HCT116 (cell line): ENCODE measurements around the gene MUC4. TPM values are rescaled to one million over a fixed set of nuclear protein-coding genes. Genes with fewer than 3 reads are reported as not detected.

Source experiments
- ATAC-seq: fragments of 200-7000 bp; cut with Tn5 transposase; 2 replicates; pipeline ENCODE4 v1.9.1; 2020; ENCODE audit warnings: mild to moderate bottlenecking, moderate library complexity
- BruUV-seq: library from RNA; stranded (reverse); fragments of 400-500 nt; replicated peaks from 2 replicates; lab custom pipeline; 2021; lab: Mats Ljungman, UMichigan
- CTCF ChIA-PET: fragments of 300-600 bp; sonication (Branson Sonifier 250); formaldehyde crosslinking; loops from one replicate; lab custom pipeline; 2021; ENCODE audit warnings: antibody characterized with exemption; lab: Charles Lee
- POLR2A ChIA-PET: fragments of 300-600, 350-600 bp; sonication (Branson Sonifier 250); formaldehyde crosslinking; loops from one replicate; lab custom pipeline; 2021; ENCODE audit warnings: antibody characterized with exemption; lab: Charles Lee
- RAD21 ChIA-PET, 2 experiments: fragments of 300-600 bp; sonication (Branson Sonifier 250); formaldehyde crosslinking; loops; one replicate each; lab custom pipeline; 2023; ENCODE audit warnings: low total read pairs in 2 of 2; ENCODE audit not compliant: uncharacterized antibody in 2 of 2, unreplicated experiment in 2 of 2, low non-redundant PET in 1 of 2; lab: Charles Lee
- DNase-seq: peaks from one replicate; pipeline ENCODE4 v3.0.0-alpha.2; 2010; ENCODE audit warnings: low read depth, low spot score
- H2AFZ ChIP-seq: fragments of 200-600 bp; shearing (Covaris generic), sonication (generic); 2 replicates; pipeline ENCODE4 v1.6.1; 2017; ENCODE audit warnings: low read depth, mixed run types, mixed read lengths, antibody characterized with exemption, low read length; ENCODE audit not compliant: poor library complexity, severe bottlenecking
- H3K27ac ChIP-seq: 2 replicates; pipeline ENCODE4 v1.5.1; 2012; ENCODE audit warnings: low read depth, low read length
- H3K27me3 ChIP-seq: fragments of 200-600 bp; sonication (generic); 2 replicates; pipeline ENCODE4 v1.6.1; 2016; ENCODE audit warnings: mixed run types, low read length, mixed read lengths; ENCODE audit not compliant: insufficient read depth
- H3K36me3 ChIP-seq, 2 experiments: fragments of 200-500 bp in 1 of 2; fragments of 200-600 bp in 1 of 2; sonication (Bioruptor generic) in 1 of 2; sonication (generic) in 1 of 2; 2 replicates each; pipeline versions ENCODE4 v1.5.1 to v1.6.1; 2014 to 2016; ENCODE audit warnings: low read length in 2 of 2, inconsistent platforms in 1 of 2, mixed read lengths in 1 of 2, mixed run types in 1 of 2; ENCODE audit not compliant: insufficient read depth in 2 of 2, control insufficient read depth in 1 of 2
- H3K4me1 ChIP-seq, 2 experiments: fragments of 200-600 bp in 1 of 2; sonication (generic) in 1 of 2; 2 replicates each; pipeline versions ENCODE4 v1.5.1 to v1.6.1; 2012 to 2017; ENCODE audit warnings: low read length in 2 of 2, inconsistent platforms in 1 of 2, mild to moderate bottlenecking in 1 of 2, mixed read lengths in 1 of 2, mixed run types in 1 of 2, moderate library complexity in 1 of 2; ENCODE audit not compliant: insufficient read depth in 2 of 2, control insufficient read depth in 1 of 2
- H3K4me2 ChIP-seq: fragments of 200-600 bp; sonication (generic); 2 replicates; pipeline ENCODE4 v1.6.1; 2017; ENCODE audit warnings: mixed run types, low read length, mixed read lengths
- H3K4me3 ChIP-seq, 2 experiments: fragments of 200-600 bp in 1 of 2; sonication (generic) in 1 of 2; replicated peaks in 1 of 2; 2 replicates each; pipeline ENCODE4 v1.5.1; 2011 to 2016; ENCODE audit warnings: low read length in 2 of 2, control low read depth in 1 of 2, low read depth in 1 of 2, mild to moderate bottlenecking in 1 of 2, mixed read lengths in 1 of 2, mixed run types in 1 of 2
- H3K79me2 ChIP-seq: fragments of 200-600 bp; sonication (generic); 2 replicates; pipeline ENCODE4 v1.6.1; 2017; ENCODE audit warnings: mild to moderate bottlenecking, mixed run types, low read length, moderate library complexity, mixed read lengths; ENCODE audit not compliant: insufficient read depth
- H3K9ac ChIP-seq: fragments of 200-600 bp; sonication (generic); 2 replicates; pipeline ENCODE4 v1.6.1; 2016; ENCODE audit warnings: low read length, mixed read lengths
- H3K9me2 ChIP-seq: fragments of 200-600 bp; sonication (generic), shearing (Covaris generic); 2 replicates; pipeline ENCODE4 v1.6.1; 2017; ENCODE audit warnings: mixed run types, mild to moderate bottlenecking, moderate library complexity; ENCODE audit not compliant: insufficient read depth
- H3K9me3 ChIP-seq, 2 experiments: fragments of 200-500 bp in 1 of 2; fragments of 200-600 bp in 1 of 2; sonication (Bioruptor generic) in 1 of 2; sonication (generic) in 1 of 2; 2 replicates each; pipeline ENCODE4 v1.6.1; 2014 to 2017; ENCODE audit warnings: low read length in 2 of 2, mixed read lengths in 2 of 2, inconsistent platforms in 1 of 2, low read depth in 1 of 2, mild to moderate bottlenecking in 1 of 2, mixed run types in 1 of 2, moderate library complexity in 1 of 2; ENCODE audit not compliant: control insufficient read depth in 1 of 2, insufficient read depth in 1 of 2
- H4K20me1 ChIP-seq: fragments of 200-600 bp; sonication (generic), shearing (Covaris generic); 2 replicates; pipeline ENCODE4 v1.6.1; 2017; ENCODE audit warnings: mixed run types, mild to moderate bottlenecking, moderate library complexity; ENCODE audit not compliant: insufficient read depth
- CEBPB ChIP-seq: IDR thresholded peaks from 2 replicates; pipeline ENCODE4 v1.6.1; 2012; ENCODE audit warnings: low read depth
- EGR1 ChIP-seq: IDR thresholded peaks from 2 replicates; pipeline ENCODE4 v1.6.1; 2012; ENCODE audit warnings: low read depth
- EZH2phosphoT487 ChIP-seq: fragments of 200-600 bp; IDR thresholded peaks from 2 replicates; pipeline ENCODE4 v1.6.1; 2018; ENCODE audit warnings: antibody characterized with exemption, borderline replicate concordance
- JUND ChIP-seq: IDR thresholded peaks from 2 replicates; pipeline ENCODE4 v1.6.1; 2012
- POLR2A ChIP-seq: IDR thresholded peaks from 2 replicates; pipeline ENCODE4 v1.7.0; 2011; ENCODE audit warnings: borderline replicate concordance; ENCODE audit not compliant: insufficient read depth, insufficient read length; ENCODE audit errors: extremely low read depth
- POLR2AphosphoS5 ChIP-seq: IDR thresholded peaks from 2 replicates; pipeline ENCODE4 v1.6.1; 2011; ENCODE audit warnings: mild to moderate bottlenecking, low read depth, low read length, moderate library complexity
- RAD21 ChIP-seq: IDR thresholded peaks from 2 replicates; pipeline ENCODE4 v1.6.1; 2012; ENCODE audit warnings: low read depth, mild to moderate bottlenecking
- REST ChIP-seq: IDR thresholded peaks from 2 replicates; pipeline ENCODE4 v1.6.1; 2012; ENCODE audit warnings: low read depth
- SIN3A ChIP-seq: IDR thresholded peaks from 2 replicates; pipeline ENCODE4 v1.6.1; 2012; ENCODE audit warnings: low read depth
- TCF7L2 ChIP-seq: IDR thresholded peaks from 2 replicates; pipeline ENCODE4 v1.7.0; 2011; ENCODE audit warnings: borderline replicate concordance, inconsistent platforms; ENCODE audit not compliant: insufficient read depth, insufficient read length; ENCODE audit errors: extremely low read depth
- YY1 ChIP-seq: IDR thresholded peaks from 2 replicates; pipeline ENCODE4 v1.6.1; 2011; ENCODE audit warnings: low read length, low read depth, moderate library complexity, mild to moderate bottlenecking; ENCODE audit not compliant: insufficient replicate concordance; ENCODE audit errors: extremely low read depth
- ZFX ChIP-seq: fragments of 450-650 bp; IDR thresholded peaks from 2 replicates; pipeline ENCODE4 v1.6.1; 2017
- ZNF274 ChIP-seq: fragments of 200-500 bp; sonication (Bioruptor generic); IDR thresholded peaks from 2 replicates; pipeline ENCODE4 v1.6.1; 2014; ENCODE audit warnings: mild to moderate bottlenecking, low read depth, low read length, inconsistent platforms
- intact Hi-C: fragments of 100-400 bp; cut with micrococcal nuclease; formaldehyde crosslinking; loops from 2 replicates; pipeline ENCODE4 v1.10.0; 2022
- total RNA-seq: library from RNA; stranded (reverse); gene quantifications from one replicate; pipeline ENCODE4 v1.2.1, GENCODE V29; 2021; ENCODE audit not compliant: unreplicated experiment
- TF ChIP-seq, protein P1 (sequence below): IDR thresholded peaks from 2 replicates; pipeline ENCODE4 v1.6.1; 2012

MUC4 gene
- total RNA-seq, 1 experiment from 2014 or later, result 0.64 TPM

DNA sequence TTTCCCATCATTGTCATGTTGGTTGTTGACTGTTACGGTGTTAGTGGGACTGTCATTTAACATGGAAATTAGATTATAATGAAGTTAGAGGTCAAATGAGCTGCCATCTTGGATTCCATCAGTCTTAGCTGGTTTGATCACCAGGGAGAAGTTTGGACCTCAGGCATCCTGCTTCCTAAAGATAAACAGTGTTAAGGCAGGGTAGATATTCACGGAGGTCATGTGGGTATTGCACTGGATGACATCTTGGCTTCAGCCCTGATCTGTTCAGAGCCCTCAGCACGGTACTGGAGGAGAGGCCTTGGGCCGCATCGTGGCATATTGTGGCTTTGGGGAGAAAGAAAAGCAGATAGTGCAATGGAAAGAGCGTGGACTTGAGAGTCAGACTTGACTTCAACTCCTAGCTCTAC lies 102.0 kb downstream of the MUC4 start:
- no peak overlapping the region for H3K9ac ChIP-seq
- ChIA-PET RAD21 (no interaction called here), CTCF (no interaction called here), POLR2A (no interaction called here)
- H3K4me1 ChIP-seq, result no peaks in the 10 kb centered on the region
- BruUV-seq, result no TSS peak
- DNase-seq (no peak), ATAC-seq (no peak)
- no peak overlapping the region for H3K27ac ChIP-seq
- H2AFZ ChIP-seq, result no peak overlapping the region
- no peaks in the 10 kb centered on the region for H3K36me3 ChIP-seq
- H3K4me2 ChIP-seq, result no peak overlapping the region
- no peaks in the 10 kb centered on the region for H3K27me3 ChIP-seq
- H3K9me3 ChIP-seq, result no peaks in the 10 kb centered on the region
- TF ChIP-seq ZFX (peak; percentile 16; the same call in 1 of the 2 replicates), JUND (no peak)
- intact Hi-C loops, result no loop called here
- H3K4me3 ChIP-seq, result no peak overlapping the region
- H4K20me1 ChIP-seq, result no peaks in the 10 kb centered on the region
- 0 out of 2 replicates have a peak, but pooled peaks cover 3% of the 10 kb centered on the region for H3K9me2 ChIP-seq
- no peaks in the 10 kb centered on the region for H3K79me2 ChIP-seq

- H3K4me1 ChIP-seq, result no peaks in the 10 kb centered on the region
- RAD21 ChIA-PET, result no interaction called here
- DNase-seq, result no peak
- no peak for ATAC-seq
- H3K27me3 ChIP-seq, result no peaks in the 10 kb centered on the region
- no peak overlapping the region for H3K9ac ChIP-seq
- H3K36me3 ChIP-seq, result no peaks in the 10 kb centered on the region
- no TSS peak for BruUV-seq
- no peaks in the 10 kb centered on the region for H4K20me1 ChIP-seq
- no peaks in the 10 kb centered on the region for H3K9me3 ChIP-seq
- intact Hi-C loops, result no loop called here
- POLR2A ChIA-PET, result no interaction called here
- no peak overlapping the region for H3K4me2 ChIP-seq
- H3K27ac ChIP-seq, result no peak overlapping the region
- no peak overlapping the region for H3K4me3 ChIP-seq
- H3K9me2 ChIP-seq, result 0 out of 2 replicates have a peak, but pooled peaks cover 3% of the 10 kb centered on the region
- no peaks in the 10 kb centered on the region for H3K79me2 ChIP-seq
- no peak overlapping the region for H2AFZ ChIP-seq
- CTCF ChIA-PET, result no interaction called here
- no peak for TF ChIP-seq EZH2phosphoT487
- TF ChIP-seq POLR2A, result no peak
- no peak for TF ChIP-seq CEBPB
- no peak for TF ChIP-seq ZFX
- TF ChIP-seq SIN3A, result no peak
- TF ChIP-seq YY1, result no peak
- TF ChIP-seq TCF7L2, result no peak
- no peak for TF ChIP-seq EGR1
- TF ChIP-seq RAD21, result no peak
- TF ChIP-seq, protein P1, sequence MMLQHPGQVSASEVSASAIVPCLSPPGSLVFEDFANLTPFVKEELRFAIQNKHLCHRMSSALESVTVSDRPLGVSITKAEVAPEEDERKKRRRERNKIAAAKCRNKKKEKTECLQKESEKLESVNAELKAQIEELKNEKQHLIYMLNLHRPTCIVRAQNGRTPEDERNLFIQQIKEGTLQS, result no peak
- no peak for TF ChIP-seq ZNF274
- TF ChIP-seq POLR2AphosphoS5, result no peak
- TF ChIP-seq REST, result no peak
These were observed 102.9 kb downstream of the MUC4 start for GRCh38 chr3:195708626-195709481.
